HFF-Myc (cell line): ENCODE results near the gene AFF2.
"Not testable (repeated sequence)": the region's sequence is repeated elsewhere in the genome, so short reads cannot be mapped to it uniquely, and the experiment has no call there.

ENCODE experiments used
- DNase-seq: peaks from one replicate; pipeline ENCODE4 v3.0.0-alpha.2; 2011; ENCODE audit warnings: low read depth; ENCODE audit errors: extremely low read depth
- H3K4me3 ChIP-seq: replicated peaks from 2 replicates; pipeline ENCODE4 v1.5.1; 2011; ENCODE audit warnings: low read depth, mild to moderate bottlenecking, control low read depth, low read length
- TF ChIP-seq, protein P1 (sequence below): IDR thresholded peaks from 2 replicates; pipeline ENCODE4 v1.5.1; 2012; ENCODE audit warnings: mild to moderate bottlenecking, low read depth, low read length, control low read depth; ENCODE audit errors: missing control alignments

The AFF2 gene

DNA sequence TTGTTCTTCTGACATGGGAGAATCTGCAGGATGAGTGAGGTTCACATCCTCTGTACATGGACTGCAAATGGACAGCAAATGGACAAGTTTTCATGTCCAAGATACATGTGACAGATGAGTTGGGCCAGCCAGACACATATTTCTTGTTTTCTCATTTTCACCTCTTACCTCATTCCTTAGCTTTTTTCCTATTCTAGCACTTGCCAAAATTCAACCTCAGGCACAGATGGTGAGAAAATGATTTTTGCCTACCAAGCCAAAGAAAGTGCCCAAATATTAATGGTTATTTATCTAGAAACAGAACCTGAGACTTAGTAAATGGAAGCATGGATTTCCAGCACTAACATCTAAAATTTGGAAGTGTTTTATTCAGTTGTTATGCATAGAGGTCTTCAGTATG lies 402.2 kb downstream of the AFF2 start:
- TF ChIP-seq, protein P1, sequence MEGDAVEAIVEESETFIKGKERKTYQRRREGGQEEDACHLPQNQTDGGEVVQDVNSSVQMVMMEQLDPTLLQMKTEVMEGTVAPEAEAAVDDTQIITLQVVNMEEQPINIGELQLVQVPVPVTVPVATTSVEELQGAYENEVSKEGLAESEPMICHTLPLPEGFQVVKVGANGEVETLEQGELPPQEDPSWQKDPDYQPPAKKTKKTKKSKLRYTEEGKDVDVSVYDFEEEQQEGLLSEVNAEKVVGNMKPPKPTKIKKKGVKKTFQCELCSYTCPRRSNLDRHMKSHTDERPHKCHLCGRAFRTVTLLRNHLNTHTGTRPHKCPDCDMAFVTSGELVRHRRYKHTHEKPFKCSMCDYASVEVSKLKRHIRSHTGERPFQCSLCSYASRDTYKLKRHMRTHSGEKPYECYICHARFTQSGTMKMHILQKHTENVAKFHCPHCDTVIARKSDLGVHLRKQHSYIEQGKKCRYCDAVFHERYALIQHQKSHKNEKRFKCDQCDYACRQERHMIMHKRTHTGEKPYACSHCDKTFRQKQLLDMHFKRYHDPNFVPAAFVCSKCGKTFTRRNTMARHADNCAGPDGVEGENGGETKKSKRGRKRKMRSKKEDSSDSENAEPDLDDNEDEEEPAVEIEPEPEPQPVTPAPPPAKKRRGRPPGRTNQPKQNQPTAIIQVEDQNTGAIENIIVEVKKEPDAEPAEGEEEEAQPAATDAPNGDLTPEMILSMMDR, result no peak
- H3K4me3 ChIP-seq, result no peak overlapping the region
- DNase-seq, result no peak

DNA sequence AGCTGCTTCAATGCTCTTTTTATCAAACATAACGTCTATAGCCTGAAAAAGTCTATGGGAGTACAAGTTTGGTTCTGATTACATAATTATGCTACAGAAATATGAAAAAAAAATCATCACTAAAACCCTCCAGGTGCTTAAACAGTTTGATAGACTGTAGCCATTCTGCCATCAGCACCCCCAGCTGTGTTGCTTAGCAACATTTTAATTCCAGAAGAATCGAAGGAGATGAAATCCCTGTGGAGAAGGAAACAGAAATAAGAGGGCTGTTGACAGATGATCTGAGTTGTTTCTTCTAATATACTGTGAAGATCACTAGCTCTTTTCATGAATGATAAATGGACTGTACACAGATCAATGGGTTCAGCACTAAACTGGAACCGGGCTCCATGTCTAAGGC lies 402.8 kb downstream of the AFF2 start:
- TF ChIP-seq, protein P1, result no peak
- H3K4me3 ChIP-seq, result no peak overlapping the region
- no peak for DNase-seq

DNA sequence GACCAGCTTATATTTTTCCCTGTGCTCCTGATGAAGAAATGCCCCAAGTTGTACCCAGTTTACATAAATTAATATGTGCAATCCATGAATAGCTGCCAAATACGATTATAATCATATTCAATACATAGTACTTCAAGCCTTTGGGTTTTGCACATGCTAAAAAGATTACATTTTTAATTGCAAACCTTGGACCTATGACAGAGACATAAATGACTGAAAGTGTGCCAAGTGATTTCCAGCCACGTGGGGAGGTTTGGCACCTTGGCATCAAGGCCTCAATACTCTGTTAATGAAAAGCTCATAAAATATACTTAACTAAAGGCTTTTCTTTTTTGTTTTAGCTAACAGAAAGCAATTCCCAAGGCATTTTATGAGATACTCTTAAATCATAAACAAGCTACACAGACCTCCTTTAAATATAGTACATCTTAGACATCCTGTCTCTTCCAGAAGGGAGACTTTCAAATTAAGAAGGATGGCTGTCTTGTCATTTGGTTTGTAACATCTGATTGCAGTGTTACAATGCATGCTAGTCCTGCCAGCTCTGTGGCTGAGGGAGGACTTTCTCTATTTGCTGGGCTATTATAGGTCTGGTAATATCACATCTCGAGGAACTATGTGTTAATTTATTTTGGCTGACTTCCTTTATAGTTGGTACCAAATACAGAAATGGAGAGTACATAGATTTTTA lies 404.1 kb downstream of the AFF2 start:
- no peak overlapping the region for H3K4me3 ChIP-seq
- TF ChIP-seq, protein P1, result no peak
- no peak for DNase-seq

DNA sequence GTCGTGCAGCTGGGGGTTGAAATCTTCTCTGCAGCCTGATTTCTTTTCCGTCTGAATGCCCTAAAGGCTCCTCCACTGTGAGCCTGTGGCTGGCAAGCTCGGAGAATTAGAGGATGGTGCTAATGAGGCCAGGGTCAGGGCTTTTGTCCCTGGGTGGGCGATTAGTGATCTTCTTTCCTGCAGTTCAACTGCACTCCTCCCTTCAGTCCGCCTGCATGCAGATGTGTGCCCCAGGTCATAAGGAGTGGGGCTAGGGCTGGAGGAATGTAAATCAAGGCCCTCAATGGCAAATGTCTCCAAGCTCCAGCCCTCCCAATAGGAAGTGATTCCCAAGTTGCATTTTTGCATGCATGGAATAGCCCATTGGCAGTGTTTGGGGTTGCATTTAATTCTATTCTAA lies 405.0 kb downstream of the AFF2 start:
- no peak for DNase-seq
- TF ChIP-seq, protein P1, result no peak

DNA sequence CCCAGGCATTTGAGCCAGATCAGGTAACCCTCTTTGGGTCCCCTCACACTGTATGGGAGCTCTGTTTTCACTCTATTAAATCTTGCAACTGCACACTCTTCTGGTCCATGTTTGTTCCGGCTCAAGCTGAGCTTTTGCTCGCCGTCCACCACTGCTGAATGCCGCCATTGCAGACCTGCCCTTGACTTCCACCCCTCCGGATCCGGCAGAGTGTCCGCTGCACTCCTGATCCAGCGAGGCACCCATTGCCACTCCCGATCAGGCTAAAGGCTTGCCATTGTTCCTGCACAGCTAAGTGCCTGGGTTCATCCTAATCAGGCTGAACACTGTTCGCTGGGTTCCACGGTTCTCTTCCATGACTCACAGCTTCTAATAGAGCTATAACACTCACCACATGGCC lies 406.2 kb downstream of the AFF2 start:
- DNase-seq, H3K4me3 ChIP-seq: not testable (repeated sequence)

More for the DNA sequence above, 405.0 kb downstream of the AFF2 start:
- no peak overlapping the region for H3K4me3 ChIP-seq

DNA sequence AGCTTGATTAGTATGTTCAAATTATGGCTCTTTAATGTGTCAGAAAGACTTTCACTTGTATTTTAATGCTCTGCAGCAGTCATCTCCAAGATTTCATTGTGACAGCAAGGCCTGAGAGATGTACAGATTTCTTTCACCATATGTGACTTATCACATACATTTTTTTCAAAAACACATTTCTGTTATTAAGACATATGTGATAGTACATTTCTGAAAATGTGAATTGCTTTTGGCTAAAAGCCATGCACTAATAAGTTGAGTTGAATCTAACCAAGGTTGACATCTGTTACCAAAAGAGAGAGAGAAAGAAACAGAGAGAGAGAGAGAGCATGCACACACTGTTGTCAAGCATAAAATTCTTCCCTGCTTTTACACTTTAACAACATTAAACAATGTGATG lies 409.3 kb downstream of the AFF2 start:
- no peak overlapping the region for H3K4me3 ChIP-seq
- TF ChIP-seq, protein P1, result no peak

DNA sequence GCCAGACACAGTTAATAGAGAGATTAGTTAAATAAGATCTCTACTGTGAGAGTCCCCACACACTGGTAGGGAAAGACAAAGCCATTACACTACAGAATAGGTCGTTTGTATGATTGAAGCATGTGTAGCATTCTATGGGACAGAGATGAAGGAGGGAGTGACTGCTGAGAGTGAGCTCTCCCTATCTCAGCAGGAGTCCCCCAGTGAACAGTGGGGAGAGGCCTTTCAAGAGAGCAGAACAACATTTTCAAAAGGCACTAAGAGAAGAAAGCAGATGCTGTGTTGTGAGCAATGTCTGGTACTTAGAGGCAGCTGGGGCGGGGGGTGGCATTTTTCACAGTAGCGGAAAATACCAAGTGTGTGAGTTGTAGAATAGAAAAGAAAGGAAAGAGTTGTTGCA lies 413.6 kb downstream of the AFF2 start:
- TF ChIP-seq, protein P1, result no peak
- DNase-seq, result no peak

More for the DNA sequence above, 409.3 kb downstream of the AFF2 start:
- no peak for DNase-seq

More for the DNA sequence above, 413.6 kb downstream of the AFF2 start:
- no peak overlapping the region for H3K4me3 ChIP-seq
